Psoas muscle (tissue), 8 donors: ENCODE results near the gene FOXC2. TPM values are rescaled to one million over a fixed set of nuclear protein-coding genes. Genes with fewer than 3 reads are reported as not detected.

ENCODE experiments used
- ATAC-seq, 4 donors: fragments of 200-7000 bp; cut with Tn5 transposase; one replicate each; pipeline ENCODE4 v1.9.1; 2020; ENCODE audit warnings: moderate library complexity in 3 of 4, mild to moderate bottlenecking in 2 of 4
- DNase-seq, 2 donors: peaks; one replicate each; pipeline ENCODE4 v3.0.0-alpha.2; 2020
- H3K27ac ChIP-seq: fragments of 200-600 bp; one replicate; pipeline ENCODE4 v1.8.0; 2022
- H3K27me3 ChIP-seq, 3 donors: fragments of 200-600 bp in 1 of 3; one replicate each; pipeline versions ENCODE4 v1.6.1 to v1.8.0; 2013 to 2022; ENCODE audit warnings: low read length in 2 of 3, mild to moderate bottlenecking in 2 of 3, moderate library complexity in 1 of 3; ENCODE audit not compliant: insufficient read depth in 3 of 3
- H3K36me3 ChIP-seq, 2 donors: fragments of 200-600 bp in 1 of 2; one replicate each; pipeline versions ENCODE4 v1.6.1 to v1.8.0; 2013 to 2022; ENCODE audit warnings: low read depth in 1 of 2, mild to moderate bottlenecking in 1 of 2, moderate library complexity in 1 of 2; ENCODE audit not compliant: insufficient read depth in 1 of 2
- H3K4me1 ChIP-seq: fragments of 200-600 bp; one replicate; pipeline ENCODE4 v1.8.0; 2022
- H3K4me3 ChIP-seq: fragments of 200-600 bp; one replicate; pipeline ENCODE4 v1.8.0; 2022; ENCODE audit warnings: mild to moderate bottlenecking
- H3K9me3 ChIP-seq: fragments of 200-600 bp; one replicate; pipeline ENCODE4 v1.8.0; 2022
- whole genome bisulfite sequencing, 3 donors: extraction: QIAGEN DNeasy Blood & Tissue Kit; methylation state at CpG; one replicate each; pipeline versions ENCODE4 v1.1.6 to v1.1.7; 2013; 5-methylcytosine and 5-hydroxymethylcytosine counted together
- intact Hi-C, 2 donors: fragments of 100-400 bp; cut with DNase I; formaldehyde crosslinking; loops; one replicate each; pipeline versions ENCODE4 v1.11.0 to v1.14.2; 2022
- polyA plus RNA-seq, 3 donors: library from polyadenylated mRNA; stranded (reverse); fragments of 200-250 nt; gene quantifications; one replicate each; pipeline ENCODE4 v1.2.3, GENCODE V29; 2013
- total RNA-seq, 4 donors: library from RNA; stranded (reverse); fragmentation: NEBNext Ultra II Directional in 2 of 4; extraction: Animal tissue kit (Norgen Biotek cat#: 25700) in 2 of 4; gene quantifications; one replicate each; pipeline versions ENCODE4 v1.2.1 to v1.2.4, GENCODE V29; 2021 to 2023
- TF ChIP-seq, protein P1 (sequence below): fragments of 200-600 bp; IDR thresholded peaks from one replicate; pipeline ENCODE4 v1.8.0; 2022; ENCODE audit warnings: antibody characterized with exemption
- donor health status: healthy with polysubstance abuse.
- donor health status: DM: no; HTN: no; CAD: no; lungs with moderate emphysema.
- donor health status: Bipolar disorder and iron deficiency.
- donor health status: healthy.
- donor health status: DM: yes; HTN: yes; CAD: no.
- donor health status: DM: no; HTN: no; CAD: no.
- donor health status: DM: no; HTN: no; CAD: no.
- donor health status: DM: yes; HTN: yes; CAD: no.

Gene FOXC2
- total and polyA plus RNA-seq, 7 donors, result 0.14 to 0.34 (median 0.18) TPM

DNA sequence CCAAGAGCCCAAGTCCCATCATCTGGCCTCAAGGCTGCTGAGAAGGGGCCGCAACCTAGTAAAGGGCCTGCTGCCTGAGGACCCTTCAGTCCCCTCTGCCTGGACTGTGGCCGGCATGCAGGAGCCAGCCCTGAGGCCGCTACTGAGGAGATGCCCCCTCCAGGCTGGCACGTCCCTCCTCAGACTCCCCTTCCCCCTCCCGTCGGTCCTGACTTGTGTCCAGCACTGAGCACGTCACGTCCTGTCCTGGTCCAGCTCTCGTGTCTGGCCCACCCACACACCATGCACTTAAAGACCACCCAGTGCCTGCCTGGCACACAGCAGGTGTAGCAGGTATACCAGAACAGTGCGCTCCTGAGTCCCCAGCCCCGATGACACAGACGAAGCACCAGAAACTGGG lies 21.1 kb upstream of the FOXC2 start:
- Histone ChIP-seq H3K9me3 (no peaks in the 10 kb centered on the region), H3K4me3 (no peak overlapping the region), H3K36me3 (peaks cover 0 to 91% of the 10 kb centered on the region in 2 donors), H3K4me1 (no peaks in the 10 kb centered on the region), H3K27me3 (no peaks in the 10 kb centered on the region), H3K27ac (no peak overlapping the region)
- no peak for DNase-seq
- ATAC-seq, result no peak
- intact Hi-C loops, result loop anchor here in 1 of 2 donors (5.0 kb wide), 1 partner anchor 1217 kb away; no protein-coding TSS in a partner anchor
- WGBS, 3 donors, result 76 to 90% (median 85%) methylated on average over 11 to 12 of the region's 12 CpGs
- TF ChIP-seq, protein P1, sequence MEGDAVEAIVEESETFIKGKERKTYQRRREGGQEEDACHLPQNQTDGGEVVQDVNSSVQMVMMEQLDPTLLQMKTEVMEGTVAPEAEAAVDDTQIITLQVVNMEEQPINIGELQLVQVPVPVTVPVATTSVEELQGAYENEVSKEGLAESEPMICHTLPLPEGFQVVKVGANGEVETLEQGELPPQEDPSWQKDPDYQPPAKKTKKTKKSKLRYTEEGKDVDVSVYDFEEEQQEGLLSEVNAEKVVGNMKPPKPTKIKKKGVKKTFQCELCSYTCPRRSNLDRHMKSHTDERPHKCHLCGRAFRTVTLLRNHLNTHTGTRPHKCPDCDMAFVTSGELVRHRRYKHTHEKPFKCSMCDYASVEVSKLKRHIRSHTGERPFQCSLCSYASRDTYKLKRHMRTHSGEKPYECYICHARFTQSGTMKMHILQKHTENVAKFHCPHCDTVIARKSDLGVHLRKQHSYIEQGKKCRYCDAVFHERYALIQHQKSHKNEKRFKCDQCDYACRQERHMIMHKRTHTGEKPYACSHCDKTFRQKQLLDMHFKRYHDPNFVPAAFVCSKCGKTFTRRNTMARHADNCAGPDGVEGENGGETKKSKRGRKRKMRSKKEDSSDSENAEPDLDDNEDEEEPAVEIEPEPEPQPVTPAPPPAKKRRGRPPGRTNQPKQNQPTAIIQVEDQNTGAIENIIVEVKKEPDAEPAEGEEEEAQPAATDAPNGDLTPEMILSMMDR, result no peak

DNA sequence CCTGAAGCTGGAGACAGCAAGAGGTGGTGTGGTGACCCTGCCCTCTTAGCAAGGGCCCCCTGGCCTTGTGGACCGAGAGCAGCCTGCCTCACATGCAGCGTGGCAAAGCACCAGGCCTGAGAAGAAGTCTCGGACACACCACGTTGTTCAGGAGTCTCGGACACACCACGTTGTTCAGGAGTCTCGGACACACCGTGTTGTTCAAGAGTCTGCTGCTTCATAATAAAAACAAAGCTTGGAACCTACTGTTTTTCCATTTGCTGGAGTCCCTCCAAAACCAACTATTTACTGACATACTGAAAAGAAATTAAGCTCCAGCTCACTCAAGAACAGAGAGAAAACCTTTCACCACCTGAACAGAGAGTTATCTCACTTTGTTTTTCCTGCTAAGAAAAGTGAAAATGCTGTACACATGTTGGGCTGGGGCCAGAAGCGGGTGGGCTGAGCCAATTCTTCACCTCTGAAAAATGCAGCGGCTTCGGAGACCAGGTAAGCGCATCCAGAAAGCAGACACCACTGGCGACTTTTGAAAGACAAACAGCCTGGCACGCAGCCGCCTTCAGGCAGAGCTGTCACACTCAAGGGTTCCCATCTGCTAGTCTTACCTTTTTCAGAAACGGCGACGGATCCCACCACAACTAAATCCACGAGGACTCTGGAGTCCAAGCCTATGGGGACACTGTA lies 20.5 kb upstream of the FOXC2 start:
- DNase-seq, result no peak
- no peak for ATAC-seq
- 66 to 76% (median 70%) methylated on average over 19 of the region's 19 CpGs for WGBS, 3 donors
- H3K27ac ChIP-seq, result no peak overlapping the region
- no peaks in the 10 kb centered on the region for H3K4me1 ChIP-seq
- TF ChIP-seq, protein P1, result no peak
- no peaks in the 10 kb centered on the region for H3K27me3 ChIP-seq
- no peak overlapping the region for H3K4me3 ChIP-seq
- intact Hi-C loops, result loop anchor here in 1 of 2 donors (5.0 kb wide), 1 partner anchor 1216 kb away; no protein-coding TSS in a partner anchor
- peaks cover 0 to 90% of the 10 kb centered on the region in 2 donors for H3K36me3 ChIP-seq
- no peaks in the 10 kb centered on the region for H3K9me3 ChIP-seq

DNA sequence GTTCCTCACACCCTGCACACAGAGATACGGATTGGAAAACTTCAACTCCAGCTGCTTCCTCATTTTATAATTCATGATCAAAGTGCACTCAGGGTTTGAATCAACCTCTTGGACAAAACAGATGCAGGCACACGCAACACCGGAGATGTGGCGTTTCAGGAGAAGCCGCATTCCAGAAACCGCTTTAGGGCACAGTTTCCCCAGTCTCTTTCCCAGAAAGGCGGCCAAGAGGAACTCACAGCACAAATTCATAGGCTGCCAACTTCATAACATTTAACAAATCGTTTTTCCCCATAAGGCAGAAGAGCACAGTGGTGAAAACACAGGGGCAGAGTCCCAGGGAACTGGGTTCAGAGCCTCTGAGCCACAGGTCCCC lies 20.0 kb upstream of the FOXC2 start:
- 81 to 85% (median 82%) methylated on average over 8 of the region's 8 CpGs for WGBS, 3 donors
- DNase-seq (no peak), ATAC-seq (no peak)
- Histone ChIP-seq H3K27ac (no peak overlapping the region), H3K27me3 (no peaks in the 10 kb centered on the region), H3K4me3 (no peak overlapping the region), H3K9me3 (no peaks in the 10 kb centered on the region), H3K4me1 (no peaks in the 10 kb centered on the region), H3K36me3 (peaks cover 0 to 90% of the 10 kb centered on the region in 2 donors)
- intact Hi-C loops, result loop anchor here in 1 of 2 donors (5.0 kb wide), 1 partner anchor 1216 kb away; no protein-coding TSS in a partner anchor
- TF ChIP-seq, protein P1, result no peak

DNA sequence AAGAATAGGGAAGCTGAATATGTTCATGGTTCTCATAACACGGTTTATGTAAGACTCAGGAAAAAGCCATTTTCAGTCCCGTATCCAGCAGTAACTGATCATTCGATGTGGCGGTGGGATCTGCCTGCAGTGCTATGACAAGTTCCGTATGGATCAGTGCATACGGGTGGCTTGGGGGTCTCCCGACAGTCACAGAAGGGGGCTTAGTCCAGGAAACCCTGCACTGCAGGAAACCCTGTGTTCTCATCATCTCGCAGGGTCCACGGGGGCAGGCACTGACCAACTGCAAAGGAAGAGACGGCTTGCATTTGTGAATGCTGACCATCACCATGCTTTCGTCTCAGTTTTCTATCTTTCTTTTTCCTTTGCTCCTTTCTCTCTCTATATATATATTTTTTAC lies 19.3 kb upstream of the FOXC2 start:
- Histone ChIP-seq H3K36me3 (peaks cover 0 to 90% of the 10 kb centered on the region in 2 donors), H3K27ac (no peak overlapping the region), H3K27me3 (no peaks in the 10 kb centered on the region), H3K4me3 (no peak overlapping the region), H3K9me3 (no peaks in the 10 kb centered on the region), H3K4me1 (no peaks in the 10 kb centered on the region)
- DNase-seq, result no peak
- intact Hi-C loops, result loop anchor here in 1 of 2 donors (5.0 kb wide), 1 partner anchor 1215 kb away; no protein-coding TSS in a partner anchor
- TF ChIP-seq, protein P1, result no peak
- no peak for ATAC-seq
- WGBS, 3 donors, result 96 to 97% (median 97%) methylated on average over 11 of the region's 11 CpGs
